ENCODE results near the gene ING3.

- no peak for TF ChIP-seq CTCF (conservative IDR thresholded peaks at IDR 0.05)
- TF ChIP-seq ZFX (IDR thresholded peaks at IDR 0.05) = no peak
Measured at GRCh38 chr7:121000081-121000983, 49.8 kb downstream of the ING3 start.
